22Rv1 (cell line): ENCODE measurements around the gene KAT7.

ENCODE experiments used
- CTCF ChIP-seq: fragments of 450-650 bp; IDR thresholded peaks from 2 replicates; pipeline ENCODE4 v1.5.1; 2017; ENCODE audit warnings: mild to moderate bottlenecking
- ZFX ChIP-seq: fragments of 450-650 bp; IDR thresholded peaks from 2 replicates; pipeline ENCODE4 v1.6.1; 2017; ENCODE audit warnings: antibody characterized with exemption, borderline replicate concordance

- TF ChIP-seq CTCF (no peak), ZFX (no peak)
Measured at GRCh38 chr17:49834118-49834743, 45.8 kb downstream of the KAT7 start.
